ENCODE measurements around the gene ACTR1A. TPM values are rescaled to one million over a fixed set of nuclear protein-coding genes. Genes with fewer than 3 reads are reported as not detected.
"Not testable (repeated sequence)": the region's sequence is repeated elsewhere in the genome, so short reads cannot be mapped to it uniquely, and the experiment has no call there.

ACTR1A gene
- total RNA-seq, 2 donors from 2014 or later = 61.6 to 68.3 TPM

GRCh38 chr10:102467971-102468438 lies 34.5 kb downstream of the ACTR1A start:
- DNase-seq (no peak), ATAC-seq (replicated peaks in 1 of 2) (no peak)
- Mint-ChIP-seq H3K36me3 (ENCODE audit: insufficient read depth in 2 of 2) (peaks cover 0 to 2% of the 10 kb centered on the region in 2 donors), H3K9me3 (no peaks in the 10 kb centered on the region), H3K27ac (no peak overlapping the region), H3K27me3 (ENCODE audit: low read depth) (peaks cover under 1% of the 10 kb centered on the region), H3K4me3 (no peak overlapping the region), H3K4me1 (ENCODE audit: low read depth) (peaks cover 24% of the 10 kb centered on the region)

DNA sequence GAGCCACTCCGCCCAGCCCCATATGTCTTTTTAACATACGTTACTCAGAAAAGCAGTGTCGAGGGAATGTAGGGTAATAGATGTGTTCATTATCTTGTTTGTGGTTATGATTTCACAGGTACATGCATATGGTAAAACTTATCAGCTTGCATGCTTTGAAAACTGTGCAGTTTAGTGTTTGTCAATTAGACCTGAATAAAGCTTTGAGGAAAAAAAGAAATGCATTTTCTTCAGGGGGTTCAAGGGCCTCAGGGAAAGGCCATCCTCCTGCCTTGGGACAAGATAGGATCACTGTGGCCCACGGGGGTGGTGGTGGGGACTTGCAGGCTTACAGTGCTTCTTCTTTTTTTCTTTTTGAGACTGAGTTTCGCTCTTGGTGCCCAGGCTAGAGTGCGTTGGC lies 35.2 kb downstream of the ACTR1A start:
- Mint-ChIP-seq H3K27ac (no peak overlapping the region), H3K4me3 (no peak overlapping the region), H3K36me3 (ENCODE audit: insufficient read depth in 2 of 2) (peaks cover 0 to 2% of the 10 kb centered on the region in 2 donors), H3K27me3 (ENCODE audit: low read depth) (peaks cover 7% of the 10 kb centered on the region), H3K9me3 (no peaks in the 10 kb centered on the region), H3K4me1 (ENCODE audit: low read depth) (peaks cover 25% of the 10 kb centered on the region)
- ATAC-seq (replicated peaks in 1 of 2) = no peak
- DNase-seq = no peak

DNA sequence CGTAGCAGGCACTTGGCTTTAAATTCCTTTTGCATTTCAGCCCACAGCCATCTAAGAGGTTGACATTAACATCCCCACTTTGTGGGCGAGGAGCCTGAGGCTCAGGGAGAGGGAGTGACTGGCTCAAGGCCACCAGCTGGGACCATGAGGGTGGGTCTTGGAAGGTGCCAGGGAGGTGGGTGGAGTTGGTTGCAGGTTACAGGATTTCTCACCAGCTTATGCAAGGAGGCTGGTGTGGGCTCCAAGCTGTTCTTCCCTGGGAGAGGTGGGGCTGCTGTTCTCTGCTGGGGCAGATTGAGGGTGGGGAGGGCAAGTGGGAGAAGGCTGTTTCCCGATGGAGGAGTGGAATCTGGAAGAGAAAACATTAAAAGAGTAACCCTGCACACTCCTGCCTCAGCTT lies 37.0 kb downstream of the ACTR1A start:
- no peaks in the 10 kb centered on the region for H3K9me3 Mint-ChIP-seq
- H3K4me3 Mint-ChIP-seq = no peak overlapping the region
- peaks cover 7% of the 10 kb centered on the region for H3K27me3 Mint-ChIP-seq (ENCODE audit: low read depth)
- no peak for DNase-seq
- H3K36me3 Mint-ChIP-seq (ENCODE audit: insufficient read depth in 2 of 2) = peaks cover 0 to 2% of the 10 kb centered on the region in 2 donors
- H3K4me1 Mint-ChIP-seq (ENCODE audit: low read depth) = peaks cover 43% of the 10 kb centered on the region
- H3K27ac Mint-ChIP-seq = no peak overlapping the region
- no peak for ATAC-seq (replicated peaks in 1 of 2)

GRCh38 chr10:102463983-102464382 lies 38.5 kb downstream of the ACTR1A start:
- peaks cover 45% of the 10 kb centered on the region for H3K4me1 Mint-ChIP-seq (ENCODE audit: low read depth)
- no peak overlapping the region for H3K27ac Mint-ChIP-seq
- H3K36me3 Mint-ChIP-seq (ENCODE audit: insufficient read depth in 2 of 2) = peaks cover 0 to 2% of the 10 kb centered on the region in 2 donors
- ATAC-seq (replicated peaks in 1 of 2) = no peak
- no peak for DNase-seq
- peaks cover 7% of the 10 kb centered on the region for H3K27me3 Mint-ChIP-seq (ENCODE audit: low read depth)
- no peaks in the 10 kb centered on the region for H3K9me3 Mint-ChIP-seq
- H3K4me3 Mint-ChIP-seq = no peak overlapping the region

DNA sequence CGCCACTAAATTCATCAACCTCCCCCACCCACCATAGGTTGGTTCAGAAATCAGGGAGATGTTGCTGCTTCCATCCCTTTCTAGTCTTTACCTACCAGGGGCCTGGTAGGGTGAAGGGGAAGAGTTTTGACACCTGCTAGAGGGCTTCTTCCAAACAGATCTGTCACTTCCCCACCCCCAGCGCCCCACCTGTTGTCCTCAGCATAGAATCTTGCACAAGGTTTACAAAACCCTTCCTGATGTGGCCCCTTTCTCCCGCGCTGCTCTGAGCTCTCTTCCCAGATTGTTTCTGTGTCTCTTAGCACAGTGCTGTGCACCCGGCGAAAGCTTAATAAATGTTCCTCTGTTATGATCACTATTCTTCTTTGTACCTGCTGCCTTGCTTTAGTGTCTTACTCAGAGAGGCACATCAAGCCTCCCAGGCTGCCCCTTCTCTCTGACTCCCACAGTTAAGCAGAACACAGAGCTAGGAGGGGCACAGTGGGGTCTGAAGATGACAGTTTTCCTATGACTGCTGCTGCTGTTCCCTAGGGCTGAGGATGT lies 39.9 kb downstream of the ACTR1A start:
- Mint-ChIP-seq H3K36me3 (ENCODE audit: insufficient read depth in 2 of 2) (peaks cover 0 to 2% of the 10 kb centered on the region in 2 donors), H3K4me3 (peak overlapping the region; percentile 98 to 99), H3K27me3 (ENCODE audit: low read depth) (peaks cover 7% of the 10 kb centered on the region), H3K4me1 (ENCODE audit: low read depth) (peaks cover 48% of the 10 kb centered on the region), H3K9me3 (no peaks in the 10 kb centered on the region), H3K27ac (no peak overlapping the region)
- DNase-seq (no peak), ATAC-seq (replicated peaks in 1 of 2) (no peak)

GRCh38 chr10:102461187-102462054 lies 41.1 kb downstream of the ACTR1A start:
- H3K36me3 Mint-ChIP-seq (ENCODE audit: insufficient read depth in 2 of 2) = peaks cover 0 to 2% of the 10 kb centered on the region in 2 donors
- H3K4me1 Mint-ChIP-seq (ENCODE audit: low read depth) = peaks cover 51% of the 10 kb centered on the region
- peaks cover 7% of the 10 kb centered on the region for H3K27me3 Mint-ChIP-seq (ENCODE audit: low read depth)
- H3K9me3 Mint-ChIP-seq = no peaks in the 10 kb centered on the region
- peak overlapping the region; percentile 98 to 99 for H3K4me3 Mint-ChIP-seq
- ATAC-seq (replicated peaks in 1 of 2) (peak; percentile 97 to 98), DNase-seq (peak; percentile 96 to 97)
- peak overlapping the region; percentile 97 for H3K27ac Mint-ChIP-seq

DNA sequence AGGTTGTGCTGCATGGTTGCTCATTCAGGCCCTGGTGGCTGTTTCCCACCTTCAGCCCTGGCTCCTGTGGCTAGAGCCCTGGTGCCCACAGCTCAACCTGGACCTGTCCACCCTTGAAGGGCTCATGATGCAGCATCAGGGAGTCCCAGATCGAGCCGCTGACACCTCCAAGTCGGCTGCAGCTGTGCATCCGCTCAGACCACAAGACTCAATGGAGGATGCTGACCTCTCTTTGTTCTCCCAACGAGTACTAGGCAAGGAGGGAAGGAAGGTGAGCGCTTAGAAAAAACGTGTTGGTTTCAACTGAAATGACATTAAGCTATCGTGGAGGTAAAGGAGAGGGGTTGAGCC lies 41.7 kb downstream of the ACTR1A start:
- Mint-ChIP-seq H3K27me3 (ENCODE audit: low read depth) (peaks cover 7% of the 10 kb centered on the region), H3K4me1 (ENCODE audit: low read depth) (peaks cover 51% of the 10 kb centered on the region), H3K4me3 (peak overlapping the region; percentile 98 to 99), H3K36me3 (ENCODE audit: insufficient read depth in 2 of 2) (peaks cover 0 to 2% of the 10 kb centered on the region in 2 donors), H3K27ac (peak overlapping the region; percentile 83), H3K9me3 (no peaks in the 10 kb centered on the region)
- ATAC-seq (replicated peaks in 1 of 2) = peak; percentile 41 to 56
- DNase-seq = peak in 1 of 2 donors; percentile 18

DNA sequence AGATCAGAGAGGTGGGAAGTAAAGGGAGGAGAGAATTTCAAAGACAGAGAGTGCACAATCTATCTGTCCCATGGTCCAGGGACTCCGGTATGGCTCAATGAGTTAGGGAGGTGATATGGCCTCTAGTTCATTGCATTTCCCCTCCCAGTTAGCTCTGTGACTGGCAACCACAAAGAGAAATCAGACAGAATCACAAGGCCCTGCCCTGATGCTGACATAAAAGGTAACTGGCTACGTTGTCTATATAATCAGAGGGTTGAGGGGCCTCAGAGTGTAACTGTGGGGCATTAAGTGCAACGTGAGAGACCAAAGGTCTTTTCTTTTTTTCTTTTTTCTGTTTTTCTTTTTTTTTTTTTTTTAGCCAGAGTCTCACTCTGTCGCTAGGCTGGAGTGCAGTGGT lies 43.9 kb downstream of the ACTR1A start:
- Mint-ChIP-seq H3K9me3 (no peaks in the 10 kb centered on the region), H3K36me3 (ENCODE audit: insufficient read depth in 2 of 2) (peaks cover 0 to 1% of the 10 kb centered on the region in 2 donors), H3K4me1 (ENCODE audit: low read depth) (peaks cover 41% of the 10 kb centered on the region)

DNA sequence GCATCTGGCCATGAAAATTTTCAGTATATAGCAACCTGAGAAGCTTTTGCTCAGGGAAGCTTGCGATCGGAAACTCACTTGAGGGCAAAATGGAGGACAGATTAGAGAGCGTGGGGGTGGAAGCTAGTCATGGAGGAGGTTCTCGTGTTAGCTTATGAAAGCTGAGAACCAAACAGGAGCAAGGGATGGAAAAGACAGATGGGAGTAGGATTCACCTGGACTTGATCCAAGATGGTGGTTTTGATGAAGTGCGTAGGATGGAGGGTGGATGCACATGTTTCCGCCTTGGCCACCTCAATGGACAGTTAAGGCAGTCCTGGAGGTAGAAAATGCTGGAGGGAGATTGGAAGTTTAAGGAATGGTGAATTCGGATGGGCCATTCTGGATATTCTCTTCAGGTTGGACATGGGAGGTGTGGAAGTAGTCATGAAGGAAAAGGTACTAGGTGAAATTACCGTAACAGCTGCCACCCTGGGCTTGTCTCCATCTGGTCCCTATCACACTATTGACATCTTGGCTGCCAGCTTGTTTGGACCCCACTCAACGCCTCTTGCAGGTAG lies 44.8 kb downstream of the ACTR1A start:
- no peak for DNase-seq
- peaks cover 4 to 5% of the 10 kb centered on the region in 2 donors for H3K36me3 Mint-ChIP-seq (ENCODE audit: insufficient read depth in 2 of 2)
- H3K4me3 Mint-ChIP-seq = no peak overlapping the region
- H3K27me3 Mint-ChIP-seq (ENCODE audit: low read depth) = peaks cover 3% of the 10 kb centered on the region
- H3K4me1 Mint-ChIP-seq (ENCODE audit: low read depth) = peaks cover 41% of the 10 kb centered on the region
- no peak for ATAC-seq (replicated peaks in 1 of 2)
- no peaks in the 10 kb centered on the region for H3K9me3 Mint-ChIP-seq
- H3K27ac Mint-ChIP-seq = no peak overlapping the region

More for the DNA sequence above, 43.9 kb downstream of the ACTR1A start:
- no peak for ATAC-seq (replicated peaks in 1 of 2)
- H3K4me3 Mint-ChIP-seq = no peak overlapping the region
- DNase-seq = no peak
- peaks cover 7% of the 10 kb centered on the region for H3K27me3 Mint-ChIP-seq (ENCODE audit: low read depth)
- no peak overlapping the region for H3K27ac Mint-ChIP-seq

DNA sequence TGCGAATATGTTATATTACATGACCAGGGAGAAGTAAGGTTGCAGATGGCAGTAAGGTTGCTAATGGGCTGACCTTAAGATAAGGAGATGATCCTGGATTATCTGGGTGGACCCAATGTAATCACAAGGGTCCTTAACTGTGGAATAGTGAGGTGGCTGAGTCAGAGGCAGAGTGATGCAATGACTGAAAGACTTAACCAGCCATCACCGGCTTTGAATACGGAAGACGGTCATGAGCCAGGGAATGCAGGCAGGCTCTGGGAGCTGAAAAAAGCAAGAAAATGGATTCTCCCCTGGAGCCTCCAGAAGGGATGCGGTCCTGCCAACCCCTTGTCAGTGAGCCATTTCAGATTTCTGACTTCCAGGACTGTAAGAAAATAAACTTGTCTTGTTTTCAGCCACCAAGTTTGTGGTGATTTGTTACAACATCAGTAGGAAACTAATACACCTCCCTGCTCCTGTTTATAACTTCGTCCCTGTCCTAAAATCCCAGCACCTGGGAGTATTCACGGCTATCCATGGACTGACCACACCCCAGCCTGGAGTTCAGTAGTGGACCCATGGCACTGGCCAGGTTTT lies 46.5 kb downstream of the ACTR1A start:
- Mint-ChIP-seq H3K4me1 (ENCODE audit: low read depth) (peaks cover 40% of the 10 kb centered on the region), H3K27ac (peak overlapping the region; percentile 35), H3K4me3 (no peak overlapping the region), H3K36me3 (ENCODE audit: insufficient read depth in 2 of 2) (peaks cover 4 to 10% of the 10 kb centered on the region in 2 donors), H3K27me3 (ENCODE audit: low read depth) (no peaks in the 10 kb centered on the region), H3K9me3 (no peaks in the 10 kb centered on the region)
- no peak for ATAC-seq (replicated peaks in 1 of 2)
- DNase-seq = no peak

DNA sequence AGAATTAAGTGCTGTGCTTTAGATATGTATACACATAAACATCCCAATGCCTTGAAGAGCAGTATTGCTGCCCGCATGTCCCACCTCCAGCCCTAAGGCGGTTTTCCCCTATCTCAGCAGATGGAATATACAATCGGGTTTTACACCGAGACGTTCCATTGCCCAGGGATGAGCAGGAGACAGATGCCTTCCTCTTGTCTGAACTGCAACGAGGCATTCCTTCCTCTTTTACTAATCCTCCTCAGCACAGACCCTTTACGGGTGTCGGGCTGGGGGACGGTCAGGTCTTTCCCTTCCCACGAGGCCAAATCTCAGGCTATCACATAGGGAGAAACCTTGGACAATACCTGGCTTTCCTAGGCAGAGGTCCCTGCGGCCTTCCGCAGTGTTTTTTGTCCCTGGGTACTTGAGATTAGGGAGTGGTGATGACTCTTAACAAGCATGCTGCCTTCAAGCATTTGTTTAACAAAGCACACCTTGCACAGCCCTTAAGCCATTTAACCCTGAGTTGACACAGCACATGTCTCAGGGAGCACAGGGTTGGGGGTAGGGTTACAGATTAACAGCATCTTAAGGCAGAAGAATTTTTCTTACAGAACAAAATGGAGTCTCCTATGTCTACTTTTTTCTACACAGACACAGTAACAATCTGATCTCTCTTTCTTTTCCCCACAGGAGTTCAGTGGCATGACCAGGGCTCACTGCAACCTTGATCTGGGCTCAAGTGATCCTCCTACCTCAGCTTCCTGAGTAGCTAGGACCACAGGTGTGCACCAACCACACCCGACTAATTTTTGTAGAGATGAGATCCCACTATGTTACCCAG lies 47.6 kb downstream of the ACTR1A start:
- Mint-ChIP-seq H3K36me3 (ENCODE audit: insufficient read depth in 2 of 2) (peaks cover 4 to 10% of the 10 kb centered on the region in 2 donors), H3K4me1 (ENCODE audit: low read depth) (peaks cover 33% of the 10 kb centered on the region)
- not testable (repeated sequence) for ATAC-seq (replicated peaks in 1 of 2); H3K27ac Mint-ChIP-seq; DNase-seq; H3K27me3 Mint-ChIP-seq (ENCODE audit: low read depth); H3K4me3 Mint-ChIP-seq; H3K9me3 Mint-ChIP-seq

DNA sequence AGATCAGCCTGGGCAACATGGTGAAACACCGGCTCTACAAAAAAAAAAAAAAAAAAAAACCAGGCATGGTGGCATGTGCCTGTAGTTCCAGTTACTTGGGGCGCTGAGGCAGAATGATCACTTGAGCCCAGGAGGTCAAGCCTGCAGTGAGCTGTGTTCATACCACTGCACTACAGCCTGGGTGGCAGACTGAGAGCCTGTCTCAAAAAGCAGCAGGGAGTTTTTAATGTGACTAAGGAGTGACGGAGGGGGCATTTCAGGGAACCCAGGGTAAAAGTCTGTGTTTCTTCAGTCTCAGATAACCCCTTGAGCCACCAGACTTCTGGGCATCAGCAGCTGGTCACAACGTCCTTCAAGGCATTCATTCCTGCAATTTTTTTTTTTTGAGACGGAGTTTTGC lies 49.0 kb downstream of the ACTR1A start:
- peak overlapping the region; percentile 46 for H3K27ac Mint-ChIP-seq
- no peak overlapping the region for H3K4me3 Mint-ChIP-seq
- no peak for ATAC-seq (replicated peaks in 1 of 2)

More for the DNA sequence above, 49.0 kb downstream of the ACTR1A start:
- Mint-ChIP-seq H3K4me1 (ENCODE audit: low read depth) (peaks cover 43% of the 10 kb centered on the region), H3K36me3 (ENCODE audit: insufficient read depth in 2 of 2) (peaks cover 4 to 10% of the 10 kb centered on the region in 2 donors), H3K9me3 (no peaks in the 10 kb centered on the region), H3K27me3 (ENCODE audit: low read depth) (no peaks in the 10 kb centered on the region)
- DNase-seq = no peak

Data from activated T-cell treated with anti-CD3 and anti-CD28 coated beads, Interleukin-2, amount 50 U/mL, for 72 hours (primary cell).